Activated CD4-positive, alpha-beta T cell treated with anti-CD3 and anti-CD28 coated beads, Interleukin-2, amount 50 U/mL, for 4 hours (primary cell): ENCODE data around the gene DEUP1.

Experiments used
- DNase-seq, 2 experiments: peaks; one replicate each; pipeline ENCODE4 v3.0.0-alpha.2; 2020

The DEUP1 gene

GRCh38 chr11:93480756-93481155 lies 150.2 kb downstream of the DEUP1 start:
- no peak for DNase-seq

- no peak for DNase-seq
These were observed 150.7 kb downstream of the DEUP1 start for GRCh38 chr11:93481279-93481678.

DNA sequence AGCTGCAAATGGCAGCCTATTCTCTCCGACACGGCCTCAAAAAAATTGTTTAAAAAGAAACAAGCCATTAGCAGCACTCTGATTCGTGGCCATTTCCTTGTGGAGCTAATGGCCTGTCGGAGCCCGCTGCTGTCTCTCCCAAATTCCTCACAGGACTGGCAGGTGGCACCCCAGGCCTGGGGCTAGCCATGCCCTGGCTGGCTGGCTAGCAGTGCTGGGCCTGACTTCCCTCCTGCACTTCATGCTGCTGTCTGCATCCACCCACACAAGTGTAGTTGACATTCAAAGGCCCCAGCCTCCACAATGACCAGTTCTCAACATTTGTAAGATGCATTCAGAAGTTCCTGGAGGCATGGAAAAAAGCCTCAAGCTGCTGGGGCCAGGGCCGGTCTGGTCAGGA lies 151.2 kb downstream of the DEUP1 start:
- DNase-seq, result no peak

DNA sequence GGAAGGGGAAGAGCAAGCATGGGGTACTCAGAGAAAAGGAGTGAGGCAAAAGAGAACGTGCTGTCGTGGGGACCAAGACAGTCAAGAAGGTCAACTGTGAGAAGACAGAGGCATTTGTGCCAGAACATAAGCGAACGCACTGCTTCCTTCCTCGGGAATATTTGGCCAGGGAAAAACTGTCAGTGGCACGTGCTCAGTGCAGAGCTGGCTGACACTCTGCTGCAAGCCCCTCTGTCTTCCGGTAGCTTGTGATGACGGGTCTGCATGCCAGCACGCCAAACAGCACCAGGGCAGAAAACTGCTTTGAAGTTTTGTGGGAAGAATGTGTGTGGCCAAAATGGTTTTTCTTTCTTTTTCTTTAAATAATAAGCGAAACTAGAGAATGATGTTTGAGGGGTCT lies 152.0 kb downstream of the DEUP1 start:
- DNase-seq, result no peak

DNA sequence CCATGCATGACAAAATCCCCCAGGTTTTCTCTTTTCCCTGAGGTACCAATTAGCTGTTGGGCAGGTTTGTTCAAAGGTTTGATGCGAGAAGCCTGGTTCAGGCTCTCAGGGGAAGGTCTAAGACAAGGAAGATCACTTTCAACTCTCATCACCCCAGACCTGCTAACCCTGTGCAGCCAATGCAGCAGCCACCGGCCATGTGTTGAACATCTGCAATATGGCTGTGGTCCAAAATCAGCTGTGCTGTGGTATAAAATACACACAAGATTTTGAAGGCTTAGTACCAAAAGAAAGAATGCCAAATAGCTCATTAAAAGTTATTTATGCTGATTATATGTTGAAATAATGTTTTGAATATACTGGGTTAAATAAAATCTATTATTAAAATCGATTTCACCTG lies 154.2 kb downstream of the DEUP1 start:
- DNase-seq, result no peak

- DNase-seq, result no peak
These were observed 155.4 kb downstream of the DEUP1 start for GRCh38 chr11:93485983-93486382.

- DNase-seq, result no peak
These were observed 156.5 kb downstream of the DEUP1 start for GRCh38 chr11:93487032-93487483.
